Duodenal mucosa (tissue), 2 donors: ENCODE measurements around the gene SQSTM1.

ENCODE experiments used
- H3K27ac ChIP-seq: one replicate; pipeline ENCODE4 v1.7.0; 2013; ENCODE audit warnings: low read depth, low read length
- H3K27me3 ChIP-seq, 2 donors: one replicate each; pipeline ENCODE4 v1.7.0; 2013; ENCODE audit warnings: low read length in 2 of 2, control low read depth in 1 of 2; ENCODE audit not compliant: insufficient read depth in 2 of 2, control insufficient read depth in 1 of 2
- H3K36me3 ChIP-seq, 2 donors: one replicate each; pipeline ENCODE4 v1.7.0; 2013; ENCODE audit warnings: low read length in 2 of 2, control low read depth in 1 of 2; ENCODE audit not compliant: insufficient read depth in 2 of 2, control insufficient read depth in 1 of 2
- H3K4me1 ChIP-seq, 2 donors: one replicate each; pipeline ENCODE4 v1.7.0; 2013; ENCODE audit warnings: low read length in 2 of 2, control low read depth in 1 of 2; ENCODE audit not compliant: insufficient read depth in 2 of 2, control insufficient read depth in 1 of 2
- H3K4me3 ChIP-seq, 2 donors: one replicate each; pipeline ENCODE4 v1.7.0; 2013; ENCODE audit warnings: low read length in 2 of 2, low read depth in 1 of 2
- H3K9ac ChIP-seq, 2 donors: one replicate each; pipeline ENCODE4 v1.7.0; 2013; ENCODE audit warnings: low read length in 2 of 2, low read depth in 1 of 2
- H3K9me3 ChIP-seq, 2 donors: one replicate each; pipeline ENCODE4 v1.7.0; 2013; ENCODE audit warnings: low read length in 2 of 2, control low read depth in 1 of 2; ENCODE audit not compliant: control insufficient read depth in 1 of 2

The SQSTM1 gene

DNA sequence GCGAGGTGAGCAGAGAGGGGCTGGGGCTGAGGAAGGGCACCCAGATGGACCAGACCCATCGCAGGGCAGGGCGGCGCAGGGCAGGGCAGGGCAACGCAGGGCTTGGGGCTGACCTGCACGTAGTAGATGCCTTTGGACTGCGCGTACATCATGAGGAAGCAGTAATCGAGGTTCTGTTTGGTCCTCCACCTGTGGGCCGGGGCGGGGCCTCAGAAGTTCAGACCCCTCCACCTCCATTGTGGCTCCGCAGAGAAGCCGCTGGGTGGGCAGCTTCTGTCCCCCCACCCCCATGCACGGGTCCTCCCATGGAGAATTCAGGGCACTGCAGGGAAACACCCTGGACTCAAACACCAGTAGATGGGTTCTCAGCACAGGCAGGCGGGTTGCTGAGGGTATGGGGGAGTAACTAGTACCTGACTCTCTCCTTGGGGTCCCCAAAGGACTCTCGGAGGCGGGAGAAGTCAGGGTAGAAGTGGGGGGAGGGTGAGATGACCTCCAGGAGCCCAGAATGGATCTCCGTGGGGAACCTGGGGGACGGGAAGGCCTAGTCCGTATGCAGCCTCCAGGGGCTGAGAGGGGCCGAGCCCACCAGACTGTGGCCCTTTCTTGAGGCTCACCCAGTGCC is 20.5 kb upstream of the SQSTM1 start:
- Histone ChIP-seq H3K4me3 (no peak overlapping the region), H3K4me1 (peaks cover 39 to 46% of the 10 kb centered on the region in 2 donors), H3K9ac (no peak overlapping the region), H3K27ac (no peak overlapping the region), H3K9me3 (no peaks in the 10 kb centered on the region), H3K27me3 (no peaks in the 10 kb centered on the region), H3K36me3 (peaks cover 36 to 54% of the 10 kb centered on the region in 2 donors)

DNA sequence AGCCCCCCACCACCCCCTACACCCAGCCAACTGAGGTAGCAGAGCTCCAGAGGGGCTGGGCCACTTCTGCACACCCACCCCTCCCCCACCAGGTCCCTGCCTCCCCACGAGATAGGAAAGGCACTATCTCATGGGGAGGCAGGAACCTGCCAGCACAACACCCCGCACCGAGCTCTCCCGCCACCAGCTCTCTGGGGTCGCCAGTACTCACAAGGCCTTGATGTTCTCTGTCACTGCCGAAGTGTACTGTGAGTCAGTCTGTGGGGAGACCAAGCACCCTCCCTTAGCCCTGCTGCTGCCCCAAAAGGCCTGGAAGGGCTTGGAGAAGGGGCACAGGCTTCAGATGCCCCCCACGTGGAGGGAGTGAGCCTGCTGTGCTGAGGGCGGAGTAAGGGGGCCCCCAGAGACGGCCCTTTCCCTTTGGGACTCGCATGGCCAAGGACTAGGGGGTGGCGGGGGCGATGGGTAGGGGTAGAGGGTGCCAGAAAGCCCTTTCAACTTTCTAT is 20.0 kb upstream of the SQSTM1 start:
- Histone ChIP-seq H3K9ac (no peak overlapping the region), H3K27ac (no peak overlapping the region), H3K27me3 (no peaks in the 10 kb centered on the region), H3K36me3 (peaks cover 36 to 54% of the 10 kb centered on the region in 2 donors), H3K4me1 (peaks cover 40 to 48% of the 10 kb centered on the region in 2 donors), H3K4me3 (no peak overlapping the region), H3K9me3 (no peaks in the 10 kb centered on the region)

DNA sequence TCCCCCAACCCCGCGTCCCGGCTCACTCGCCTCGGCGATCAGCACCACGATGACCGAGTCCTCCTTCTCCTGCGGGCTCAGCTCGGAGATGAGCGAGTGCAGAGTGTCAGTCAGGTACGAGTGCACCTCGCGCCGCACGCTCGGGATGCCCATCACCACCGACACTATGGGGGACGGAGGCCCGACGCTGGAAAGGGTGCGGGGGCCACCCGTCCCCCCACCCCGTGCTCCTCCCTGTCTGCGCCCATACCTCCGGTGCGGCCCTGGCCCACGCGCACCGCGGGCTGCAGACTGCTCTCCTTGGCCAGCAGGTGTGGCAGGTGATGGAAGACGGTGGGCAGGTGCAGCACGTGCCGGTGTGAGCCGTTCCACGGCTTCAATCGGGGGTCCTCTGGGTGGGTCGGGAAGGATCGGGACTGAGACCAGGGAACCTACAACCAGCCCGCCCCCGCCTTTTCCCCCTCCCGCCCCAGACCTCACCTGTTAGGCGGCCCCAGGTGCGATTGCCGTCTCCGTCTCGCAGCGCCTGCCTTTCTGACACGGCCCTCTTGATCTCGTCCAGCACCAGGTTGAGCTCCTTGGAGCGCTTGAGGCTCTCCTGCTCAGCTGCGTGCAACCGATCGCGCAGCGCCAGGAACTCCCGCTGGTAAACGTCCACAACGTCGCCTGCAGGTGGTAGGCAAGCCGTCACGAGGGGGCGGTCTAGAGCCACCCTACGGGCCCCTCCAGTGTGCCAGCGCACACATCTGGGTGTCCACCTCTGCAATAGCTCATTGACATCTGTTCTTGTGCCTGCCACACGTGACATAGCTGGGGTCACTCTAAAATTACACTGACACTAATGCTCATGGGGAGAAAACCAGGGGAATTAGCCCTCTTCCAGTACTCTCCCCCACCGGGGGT is 19.1 kb upstream of the SQSTM1 start:
- Histone ChIP-seq H3K4me3 (no peak overlapping the region), H3K27me3 (no peaks in the 10 kb centered on the region), H3K9ac (no peak overlapping the region), H3K27ac (no peak overlapping the region), H3K4me1 (peaks cover 39 to 46% of the 10 kb centered on the region in 2 donors), H3K9me3 (no peaks in the 10 kb centered on the region), H3K36me3 (peaks cover 36 to 53% of the 10 kb centered on the region in 2 donors)

DNA sequence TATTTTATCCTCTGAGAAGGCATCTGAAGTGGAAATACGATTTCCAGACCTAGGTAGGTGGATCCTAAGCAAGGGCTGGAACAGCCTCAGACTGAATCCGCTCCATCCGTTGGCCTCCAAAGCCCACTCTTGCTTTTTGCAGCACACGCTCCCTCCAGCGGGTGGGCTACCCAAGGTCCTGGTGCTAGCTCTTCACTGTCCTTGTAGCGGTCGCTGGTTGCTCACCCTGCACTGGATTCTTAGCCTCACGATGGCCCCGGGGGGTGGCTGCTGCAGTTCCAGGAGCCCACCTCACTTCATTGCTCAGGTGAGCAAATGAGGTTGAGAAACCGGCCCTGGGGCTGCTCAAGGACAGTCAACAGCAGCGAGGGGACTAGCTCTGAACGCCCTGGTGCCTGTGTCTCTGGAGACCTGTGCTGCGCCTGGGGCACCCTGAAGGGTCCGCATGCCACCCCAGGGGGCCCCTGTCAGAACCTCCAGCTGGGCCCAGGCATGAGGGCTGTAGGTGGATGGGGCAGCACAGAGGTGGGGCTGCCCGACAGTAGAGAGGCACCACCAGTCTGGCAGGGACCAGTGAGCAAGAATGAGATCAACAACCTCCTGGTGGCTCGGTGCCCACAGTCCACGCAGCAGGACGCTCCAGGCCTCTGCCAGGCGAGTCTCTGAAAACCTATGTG is 18.4 kb upstream of the SQSTM1 start:
- Histone ChIP-seq H3K27ac (no peak overlapping the region), H3K4me1 (peaks cover 33 to 38% of the 10 kb centered on the region in 2 donors), H3K4me3 (peak overlapping the region in 1 of 2 donors; percentile 35), H3K27me3 (no peaks in the 10 kb centered on the region), H3K36me3 (peaks cover 36 to 45% of the 10 kb centered on the region in 2 donors), H3K9me3 (no peaks in the 10 kb centered on the region), H3K9ac (peak overlapping the region in 1 of 2 donors; percentile 1)

DNA sequence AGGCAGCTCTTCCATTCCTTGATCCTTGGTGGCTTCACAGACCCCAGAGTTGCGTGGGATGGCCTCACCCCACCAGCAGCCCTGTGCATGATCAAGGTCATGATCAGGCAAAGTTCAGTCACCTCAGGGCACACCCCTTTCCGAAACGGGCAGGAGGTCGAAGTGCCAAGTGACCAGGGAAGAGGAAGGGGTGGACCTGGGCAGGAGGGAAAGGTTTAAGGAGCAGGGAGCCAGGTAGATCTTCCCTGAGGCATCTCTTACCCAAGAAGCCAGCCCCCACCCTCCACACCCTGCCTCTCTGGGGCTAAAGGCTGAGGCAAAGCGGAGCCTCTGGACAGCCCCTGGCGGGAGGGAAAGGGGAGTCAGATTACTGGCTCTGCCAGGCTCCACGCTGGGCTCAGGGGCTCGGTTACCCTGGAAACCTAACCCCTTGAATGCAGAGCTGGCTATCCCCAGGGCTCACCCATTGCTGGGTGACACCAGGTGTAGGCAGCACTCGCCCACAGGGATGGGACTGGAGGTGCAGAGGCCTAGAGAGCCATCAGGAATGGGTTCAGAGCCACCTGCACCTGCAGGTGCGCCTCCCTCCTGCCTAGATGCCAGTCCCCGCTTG is 17.6 kb upstream of the SQSTM1 start:
- Histone ChIP-seq H3K27me3 (no peaks in the 10 kb centered on the region), H3K36me3 (peaks cover 33 to 38% of the 10 kb centered on the region in 2 donors), H3K4me3 (peak overlapping the region; percentile 35 to 36), H3K9me3 (no peaks in the 10 kb centered on the region), H3K9ac (peak overlapping the region; percentile 1 to 43), H3K4me1 (peaks cover 36 to 42% of the 10 kb centered on the region in 2 donors), H3K27ac (no peak overlapping the region)

DNA sequence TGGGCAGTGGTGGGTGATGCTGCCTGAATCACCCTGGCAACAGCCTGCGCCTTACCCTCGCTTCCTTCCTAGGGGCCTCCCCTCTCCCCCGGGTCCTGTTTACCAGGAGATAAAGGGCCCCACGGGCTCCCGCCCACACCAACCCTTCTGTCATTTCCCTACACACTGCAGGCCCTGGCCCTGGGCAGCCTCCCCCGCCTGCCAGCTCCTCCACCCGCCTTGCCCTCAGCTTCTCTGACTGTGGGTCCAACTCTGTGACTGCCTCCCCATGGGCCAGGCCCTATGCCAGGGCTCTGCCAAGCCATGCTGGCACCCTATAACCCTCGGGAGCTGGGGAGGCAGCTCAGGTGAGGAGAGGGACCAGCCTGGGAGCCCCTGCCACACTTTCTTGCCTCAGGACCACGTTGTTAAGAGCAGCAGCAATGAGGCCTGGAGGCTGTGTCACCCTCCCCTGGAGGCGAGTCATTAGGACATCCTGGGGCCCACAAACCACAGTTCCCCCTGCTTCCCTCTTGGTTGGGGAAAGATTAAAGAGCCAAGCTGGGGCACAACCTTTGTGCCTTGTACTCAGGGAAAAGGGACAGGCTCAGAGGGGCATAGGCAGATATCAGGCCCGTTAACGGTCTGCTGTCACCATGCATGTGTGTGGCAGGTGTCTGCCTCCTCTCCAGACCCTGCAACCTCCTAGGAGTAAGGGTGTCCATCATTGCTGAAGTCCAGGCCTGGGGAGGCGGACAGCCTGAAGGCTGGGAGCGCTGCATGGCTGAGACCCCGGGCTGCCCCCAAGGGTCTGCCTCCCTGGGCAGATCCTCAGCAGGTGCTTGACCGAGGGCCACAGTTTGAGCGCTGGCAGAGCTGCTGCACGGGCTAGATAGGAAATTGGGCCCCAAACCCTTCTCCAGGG is 16.8 kb upstream of the SQSTM1 start:
- Histone ChIP-seq H3K9ac (peak overlapping the region; percentile 73 to 86), H3K27ac (no peak overlapping the region), H3K4me1 (peaks cover 39 to 43% of the 10 kb centered on the region in 2 donors)

DNA sequence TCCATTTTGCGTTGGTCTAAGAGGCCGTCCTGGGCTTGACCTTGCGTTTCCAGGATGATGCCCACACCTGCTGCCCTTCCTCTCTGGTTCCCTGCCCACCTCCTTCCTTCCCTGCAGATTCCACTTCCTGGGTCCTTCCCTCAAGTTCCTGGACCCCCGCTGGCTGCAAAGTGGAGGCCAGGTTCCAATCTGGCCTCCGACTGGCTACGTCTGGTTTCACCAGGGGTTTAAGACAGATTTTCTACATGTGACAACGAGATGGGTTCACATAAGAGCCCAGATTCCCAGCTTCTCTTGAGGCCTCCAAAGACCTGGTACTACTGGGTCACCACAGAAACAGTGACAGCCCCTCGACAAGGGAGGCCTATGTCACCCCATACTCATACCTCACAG is 16.2 kb upstream of the SQSTM1 start:
- Histone ChIP-seq H3K9ac (peak overlapping the region; percentile 73 to 86), H3K9me3 (no peaks in the 10 kb centered on the region), H3K27me3 (no peaks in the 10 kb centered on the region), H3K27ac (no peak overlapping the region), H3K4me3 (peak overlapping the region; percentile 77 to 80), H3K36me3 (peaks cover 18 to 23% of the 10 kb centered on the region in 2 donors), H3K4me1 (peaks cover 39 to 43% of the 10 kb centered on the region in 2 donors)

More for the DNA sequence above, 16.8 kb upstream of the SQSTM1 start:
- Histone ChIP-seq H3K36me3 (peaks cover 25 to 30% of the 10 kb centered on the region in 2 donors), H3K4me3 (peak overlapping the region; percentile 77 to 80), H3K9me3 (no peaks in the 10 kb centered on the region), H3K27me3 (no peaks in the 10 kb centered on the region)

DNA sequence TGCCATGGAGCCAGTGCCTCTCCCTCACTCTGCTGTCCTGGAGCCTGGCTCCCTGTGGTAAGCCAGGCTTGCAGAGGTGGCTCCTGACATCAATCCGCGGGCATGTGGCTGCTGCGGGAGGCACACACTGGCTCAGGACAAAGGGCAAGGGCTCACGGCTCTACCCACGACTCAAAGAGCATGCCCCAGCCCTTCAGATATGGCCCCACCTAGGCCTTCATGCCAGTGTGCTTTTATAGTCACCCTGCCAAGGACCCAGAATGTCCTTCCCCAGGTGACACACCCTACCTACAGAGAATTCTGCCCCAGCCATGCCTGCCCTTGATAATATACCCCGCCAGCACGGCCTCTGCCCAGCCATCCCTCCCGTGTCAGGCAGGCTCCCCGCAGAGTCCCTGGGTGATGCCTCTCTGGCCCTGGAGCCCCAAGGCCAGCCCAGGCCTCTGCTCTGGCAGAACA is 15.6 kb upstream of the SQSTM1 start:
- peak overlapping the region; percentile 77 to 80 for H3K4me3 ChIP-seq
- no peaks in the 10 kb centered on the region for H3K27me3 ChIP-seq
- peaks cover 16 to 18% of the 10 kb centered on the region in 2 donors for H3K36me3 ChIP-seq
- peak overlapping the region; percentile 73 to 86 for H3K9ac ChIP-seq
- H3K27ac ChIP-seq, result peak overlapping the region; percentile 95
- H3K4me1 ChIP-seq, result peaks cover 39 to 43% of the 10 kb centered on the region in 2 donors
- no peaks in the 10 kb centered on the region for H3K9me3 ChIP-seq
